ENCODE measurements around the gene ASPM. TPM values are rescaled to one million over a fixed set of nuclear protein-coding genes. Genes with fewer than 3 reads are reported as not detected.

ASPM gene
- total and polyA plus RNA-seq, 4 donors = 0.17 to 45.3 (median 0.84) TPM

DNA sequence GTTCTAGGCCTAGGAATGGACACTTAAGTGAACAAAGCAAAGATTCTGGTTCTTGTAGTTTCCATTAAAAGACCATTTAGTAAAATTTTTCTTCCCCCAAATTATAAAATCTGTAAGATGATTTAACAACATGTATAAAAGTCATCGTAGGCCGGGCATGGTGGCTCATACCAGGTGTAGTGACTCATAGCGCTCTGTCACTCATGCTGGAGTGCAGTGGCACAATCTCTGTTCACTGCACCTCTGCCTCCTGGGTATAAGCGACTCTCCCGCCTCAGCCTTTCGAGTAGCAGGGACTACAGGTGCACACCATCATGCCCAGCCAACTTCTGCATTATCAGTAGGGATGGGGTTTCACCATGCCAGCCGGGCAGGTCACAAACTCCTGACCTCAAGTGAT lies 9.1 kb downstream of the ASPM start:
- Histone ChIP-seq H3K9ac (ENCODE audit: low read depth in 1 of 2, low read length in 2 of 2) (no peak overlapping the region), H3K9me3 (ENCODE audit: control insufficient read depth in 4 of 4, low read length in 3 of 4) (no peaks in the 10 kb centered on the region), H3K36me3 (ENCODE audit: control insufficient read depth in 4 of 4, insufficient read depth in 3 of 4, low read depth in 1 of 4, low read length in 3 of 4) (no peaks in the 10 kb centered on the region), H3K4me1 (ENCODE audit: control insufficient read depth in 4 of 4, insufficient read depth in 4 of 4, low read length in 3 of 4) (no peaks in the 10 kb centered on the region), H3K27me3 (ENCODE audit: control insufficient read depth in 4 of 4, insufficient read depth in 4 of 4, low read length in 3 of 4) (no peaks in the 10 kb centered on the region), H3K27ac (ENCODE audit: low read depth in 1 of 2, low read length in 2 of 2) (no peak overlapping the region), H3K4me3 (ENCODE audit: low read depth in 1 of 3, low read length in 3 of 3) (no peak overlapping the region)
- WGBS = 83% methylated on average over 7 of the region's 7 CpGs
- DNase-seq (ENCODE audit: low spot score) = no peak
- TF ChIP-seq, protein P1, sequence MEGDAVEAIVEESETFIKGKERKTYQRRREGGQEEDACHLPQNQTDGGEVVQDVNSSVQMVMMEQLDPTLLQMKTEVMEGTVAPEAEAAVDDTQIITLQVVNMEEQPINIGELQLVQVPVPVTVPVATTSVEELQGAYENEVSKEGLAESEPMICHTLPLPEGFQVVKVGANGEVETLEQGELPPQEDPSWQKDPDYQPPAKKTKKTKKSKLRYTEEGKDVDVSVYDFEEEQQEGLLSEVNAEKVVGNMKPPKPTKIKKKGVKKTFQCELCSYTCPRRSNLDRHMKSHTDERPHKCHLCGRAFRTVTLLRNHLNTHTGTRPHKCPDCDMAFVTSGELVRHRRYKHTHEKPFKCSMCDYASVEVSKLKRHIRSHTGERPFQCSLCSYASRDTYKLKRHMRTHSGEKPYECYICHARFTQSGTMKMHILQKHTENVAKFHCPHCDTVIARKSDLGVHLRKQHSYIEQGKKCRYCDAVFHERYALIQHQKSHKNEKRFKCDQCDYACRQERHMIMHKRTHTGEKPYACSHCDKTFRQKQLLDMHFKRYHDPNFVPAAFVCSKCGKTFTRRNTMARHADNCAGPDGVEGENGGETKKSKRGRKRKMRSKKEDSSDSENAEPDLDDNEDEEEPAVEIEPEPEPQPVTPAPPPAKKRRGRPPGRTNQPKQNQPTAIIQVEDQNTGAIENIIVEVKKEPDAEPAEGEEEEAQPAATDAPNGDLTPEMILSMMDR (IDR thresholded peaks at IDR 0.05; ENCODE audit: low read depth, low read length, missing input control) = no peak
- no peak for TF ChIP-seq GABPA (IDR thresholded peaks at IDR 0.05 in 1 of 2, conservative IDR thresholded peaks at IDR 0.05 in 1 of 2)
- TF ChIP-seq, protein P2, sequence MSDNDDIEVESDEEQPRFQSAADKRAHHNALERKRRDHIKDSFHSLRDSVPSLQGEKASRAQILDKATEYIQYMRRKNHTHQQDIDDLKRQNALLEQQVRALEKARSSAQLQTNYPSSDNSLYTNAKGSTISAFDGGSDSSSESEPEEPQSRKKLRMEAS (IDR thresholded peaks at IDR 0.05) = no peak
- no peak for TF ChIP-seq HNF4G (IDR thresholded peaks at IDR 0.05)
- TF ChIP-seq, protein P3, sequence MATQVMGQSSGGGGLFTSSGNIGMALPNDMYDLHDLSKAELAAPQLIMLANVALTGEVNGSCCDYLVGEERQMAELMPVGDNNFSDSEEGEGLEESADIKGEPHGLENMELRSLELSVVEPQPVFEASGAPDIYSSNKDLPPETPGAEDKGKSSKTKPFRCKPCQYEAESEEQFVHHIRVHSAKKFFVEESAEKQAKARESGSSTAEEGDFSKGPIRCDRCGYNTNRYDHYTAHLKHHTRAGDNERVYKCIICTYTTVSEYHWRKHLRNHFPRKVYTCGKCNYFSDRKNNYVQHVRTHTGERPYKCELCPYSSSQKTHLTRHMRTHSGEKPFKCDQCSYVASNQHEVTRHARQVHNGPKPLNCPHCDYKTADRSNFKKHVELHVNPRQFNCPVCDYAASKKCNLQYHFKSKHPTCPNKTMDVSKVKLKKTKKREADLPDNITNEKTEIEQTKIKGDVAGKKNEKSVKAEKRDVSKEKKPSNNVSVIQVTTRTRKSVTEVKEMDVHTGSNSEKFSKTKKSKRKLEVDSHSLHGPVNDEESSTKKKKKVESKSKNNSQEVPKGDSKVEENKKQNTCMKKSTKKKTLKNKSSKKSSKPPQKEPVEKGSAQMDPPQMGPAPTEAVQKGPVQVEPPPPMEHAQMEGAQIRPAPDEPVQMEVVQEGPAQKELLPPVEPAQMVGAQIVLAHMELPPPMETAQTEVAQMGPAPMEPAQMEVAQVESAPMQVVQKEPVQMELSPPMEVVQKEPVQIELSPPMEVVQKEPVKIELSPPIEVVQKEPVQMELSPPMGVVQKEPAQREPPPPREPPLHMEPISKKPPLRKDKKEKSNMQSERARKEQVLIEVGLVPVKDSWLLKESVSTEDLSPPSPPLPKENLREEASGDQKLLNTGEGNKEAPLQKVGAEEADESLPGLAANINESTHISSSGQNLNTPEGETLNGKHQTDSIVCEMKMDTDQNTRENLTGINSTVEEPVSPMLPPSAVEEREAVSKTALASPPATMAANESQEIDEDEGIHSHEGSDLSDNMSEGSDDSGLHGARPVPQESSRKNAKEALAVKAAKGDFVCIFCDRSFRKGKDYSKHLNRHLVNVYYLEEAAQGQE (IDR thresholded peaks at IDR 0.05) = no peak
- no peak for TF ChIP-seq TAF1 (conservative IDR thresholded peaks at IDR 0.05)
- TF ChIP-seq, protein P4, sequence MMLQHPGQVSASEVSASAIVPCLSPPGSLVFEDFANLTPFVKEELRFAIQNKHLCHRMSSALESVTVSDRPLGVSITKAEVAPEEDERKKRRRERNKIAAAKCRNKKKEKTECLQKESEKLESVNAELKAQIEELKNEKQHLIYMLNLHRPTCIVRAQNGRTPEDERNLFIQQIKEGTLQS (IDR thresholded peaks at IDR 0.05) = no peak
- no peak for TF ChIP-seq JUND (IDR thresholded peaks at IDR 0.05)
- TF ChIP-seq SP1 (IDR thresholded peaks at IDR 0.05) = no peak
- no peak for TF ChIP-seq FOXA1 (IDR thresholded peaks at IDR 0.05)

DNA sequence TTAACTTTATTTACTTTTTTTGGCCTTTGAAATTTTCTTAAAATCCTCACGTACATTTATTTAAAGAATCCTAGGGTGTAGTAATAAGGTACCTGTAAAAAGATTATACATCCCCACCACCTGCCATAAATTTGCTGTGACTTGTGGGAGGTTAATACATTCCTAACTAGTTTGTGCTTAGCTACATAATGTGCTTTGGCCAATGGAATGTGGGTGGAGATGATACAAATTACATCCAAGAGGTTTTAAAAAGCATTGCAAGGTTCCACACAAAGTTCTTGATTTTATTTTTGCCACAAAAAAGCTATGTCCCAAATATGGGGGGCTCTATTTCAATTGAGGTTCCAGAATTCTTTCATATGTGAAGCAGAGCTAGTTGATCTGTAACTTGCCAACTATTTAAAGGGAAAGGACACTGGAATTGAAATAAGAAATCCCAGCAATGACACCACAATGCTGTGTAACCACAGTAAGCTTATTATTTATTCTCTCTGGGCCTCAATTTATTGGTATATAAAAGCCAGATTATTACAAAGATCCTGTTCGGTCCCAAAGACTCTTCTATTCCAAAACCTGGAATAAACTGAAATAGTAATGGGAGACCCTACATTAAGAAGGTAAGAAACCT lies 15.7 kb downstream of the ASPM start:
- Histone ChIP-seq H3K9ac (ENCODE audit: low read depth in 1 of 2, low read length in 2 of 2) (no peak overlapping the region), H3K36me3 (ENCODE audit: control insufficient read depth in 4 of 4, insufficient read depth in 3 of 4, low read depth in 1 of 4, low read length in 3 of 4) (no peaks in the 10 kb centered on the region), H3K4me3 (ENCODE audit: low read depth in 1 of 3, low read length in 3 of 3) (no peak overlapping the region), H3K4me1 (ENCODE audit: control insufficient read depth in 4 of 4, insufficient read depth in 4 of 4, low read length in 3 of 4) (no peaks in the 10 kb centered on the region), H3K27me3 (ENCODE audit: control insufficient read depth in 4 of 4, insufficient read depth in 4 of 4, low read length in 3 of 4) (no peaks in the 10 kb centered on the region), H3K27ac (ENCODE audit: low read depth in 1 of 2, low read length in 2 of 2) (no peak overlapping the region), H3K9me3 (ENCODE audit: control insufficient read depth in 4 of 4, low read length in 3 of 4) (no peaks in the 10 kb centered on the region)
- no peak for DNase-seq (ENCODE audit: low spot score)
- TF ChIP-seq YY1 (IDR thresholded peaks at IDR 0.05) = no peak
- no peak for TF ChIP-seq SP1 (IDR thresholded peaks at IDR 0.05)
- no peak for TF ChIP-seq FOXA2 (IDR thresholded peaks at IDR 0.05)
- TF ChIP-seq, protein P1 (IDR thresholded peaks at IDR 0.05; ENCODE audit: low read depth, low read length, missing input control) = no peak
- TF ChIP-seq NR2F2 (IDR thresholded peaks at IDR 0.05) = no peak
- no peak for TF ChIP-seq EGR1 (IDR thresholded peaks at IDR 0.05; ENCODE audit: low read depth in 2 of 2)
- TF ChIP-seq, protein P4 (IDR thresholded peaks at IDR 0.05) = no peak
- TF ChIP-seq TAF1 (conservative IDR thresholded peaks at IDR 0.05) = no peak
- no peak for TF ChIP-seq RXRA (IDR thresholded peaks at IDR 0.05)
- TF ChIP-seq GABPA (IDR thresholded peaks at IDR 0.05 in 1 of 2, conservative IDR thresholded peaks at IDR 0.05 in 1 of 2) = no peak
- no peak for TF ChIP-seq HNF4A (conservative IDR thresholded peaks at IDR 0.05)
- TF ChIP-seq, protein P2 (IDR thresholded peaks at IDR 0.05) = no peak
- 95% methylated on average over 2 of the region's 2 CpGs for WGBS
